Placental epithelial cell (primary cell): ENCODE measurements around the gene NUDT16. TPM values are rescaled to one million over a fixed set of nuclear protein-coding genes. Genes with fewer than 3 reads are reported as not detected.

Experiments used
- total RNA-seq: library from RNA; depleted of rRNA; stranded (reverse); fragments of >200 nt; gene quantifications from 2 replicates; pipeline ENCODE4 v1.2.3, GENCODE V29; 2012

NUDT16 gene
- 10.6 and 11.2 TPM in 2 replicates for total RNA-seq

GRCh38 chr3:131381445-131382291 is at the start of gene NUDT16:
TSS of gene NUDT16 (plus strand) at chr3:131381774. CDS start at chr3:131381805, 31 bp downstream.

Other genes with a start within 250 kb of the NUDT16 start
- 58.1 and 106 TPM in 2 replicates for gene MRPL3, start 121.2 kb downstream of the NUDT16 start, total RNA-seq